Tibial nerve (tissue), 4 donors: ENCODE measurements around the gene NPC1L1.

Experiments used
- CTCF ChIP-seq, 5 experiments: fragments of 200-600 bp in 3 of 5; fragments of 450-650 bp in 2 of 5; sonication (generic) in 3 of 5; IDR thresholded peaks; one replicate each; pipeline ENCODE4 v1.5.1; 2016 to 2019; ENCODE audit warnings: antibody characterized with exemption in 5 of 5, mild to moderate bottlenecking in 3 of 5, moderate library complexity in 2 of 5
- EP300 ChIP-seq, 2 donors: sonication (generic); formaldehyde crosslinking; IDR thresholded peaks; one replicate each; pipeline ENCODE4 v1.6.1; 2017; ENCODE audit warnings: antibody characterized with exemption in 2 of 2, mild to moderate bottlenecking in 1 of 2
- POLR2A ChIP-seq, 2 donors: fragments of 450-650 bp; IDR thresholded peaks; one replicate each; pipeline ENCODE4 v1.6.1; 2017; ENCODE audit warnings: antibody characterized with exemption in 2 of 2, mild to moderate bottlenecking in 2 of 2, moderate library complexity in 2 of 2

- no peak for TF ChIP-seq CTCF (IDR thresholded peaks at IDR 0.05)
- TF ChIP-seq POLR2A (IDR thresholded peaks at IDR 0.05) = no peak
- TF ChIP-seq EP300 (IDR thresholded peaks at IDR 0.05) = no peak
These were observed 33.2 kb upstream of the NPC1L1 start for GRCh38 chr7:44574287-44574872.
